Measurements from ENCODE around the gene POF1B.

- TF ChIP-seq CTCF (IDR thresholded peaks at IDR 0.05) (no peak), POLR2A (IDR thresholded peaks at IDR 0.05) (no peak)
Observed at GRCh38 chrX:85419293-85419692, 39.8 kb upstream of the POF1B start.

Data from body of pancreas (tissue), 4 donors.